ENCODE measurements around the gene LINC00632.

LINC00632 gene

GRCh38 chrX:140709421-140709846 lies at the start of gene LINC00632:
Gene LINC00632 (plus strand): TSS chrX:140709759.
- no peaks in the 10 kb centered on the region for H4K20me1 ChIP-seq (ENCODE audit: insufficient read depth, low read length)
- TF ChIP-seq EZH2 (IDR thresholded peaks at IDR 0.05; ENCODE audit: borderline replicate concordance, low read length) (no peak), CTCF (IDR thresholded peaks at IDR 0.05; ENCODE audit: low read length) (no peak)
- H3K27me3 ChIP-seq (ENCODE audit: insufficient read depth, low read length): no peaks in the 10 kb centered on the region
- no peak within 1 kb of the TSS for H3K4me2 ChIP-seq (ENCODE audit: low read length)
- H3K36me3 ChIP-seq (ENCODE audit: insufficient read depth, low read length): no peaks in the 10 kb centered on the region
- no peak within 1 kb of the TSS for H3K4me3 ChIP-seq (ENCODE audit: low read depth, low read length, poor library complexity, severe bottlenecking)
- no peaks in the 10 kb centered on the region for H3K4me1 ChIP-seq (ENCODE audit: insufficient read depth, low read length, severe bottlenecking)
- H3K9me2 ChIP-seq (ENCODE audit: low read depth, low read length): no peaks in the 10 kb centered on the region
- H3F3A ChIP-seq (ENCODE audit: insufficient read depth, low read length): no peaks in the 10 kb centered on the region
- no peak within 1 kb of the TSS for H2AFZ ChIP-seq (ENCODE audit: low read length)
- H3K27ac ChIP-seq (ENCODE audit: low read depth, low read length, poor library complexity, severe bottlenecking): no peak within 1 kb of the TSS
- H3K79me2 ChIP-seq (ENCODE audit: insufficient read depth, low read length): no peaks in the 10 kb centered on the region
- H3K9me3 ChIP-seq (ENCODE audit: low read length): no peaks in the 10 kb centered on the region
- no peak within 1 kb of the TSS for H3K9ac ChIP-seq (ENCODE audit: low read length)

- no peaks in the 10 kb centered on the region for H3K79me2 ChIP-seq (ENCODE audit: insufficient read depth, low read length)
- TF ChIP-seq EZH2 (IDR thresholded peaks at IDR 0.05; ENCODE audit: borderline replicate concordance, low read length): no peak
- no peak for TF ChIP-seq CTCF (IDR thresholded peaks at IDR 0.05; ENCODE audit: low read length)
- no peaks in the 10 kb centered on the region for H3F3A ChIP-seq (ENCODE audit: insufficient read depth, low read length)
These were observed 47.9 kb upstream of the LINC00632 start for GRCh38 chrX:140661643-140662042.

GRCh38 chrX:140664939-140665338 lies 44.6 kb upstream of the LINC00632 start:
- TF ChIP-seq CTCF (IDR thresholded peaks at IDR 0.05; ENCODE audit: low read length): peak; percentile 39; the same call in 1 of the 2 replicates
- no peak for TF ChIP-seq EZH2 (IDR thresholded peaks at IDR 0.05; ENCODE audit: borderline replicate concordance, low read length)
- H3K9me2 ChIP-seq (ENCODE audit: low read depth, low read length): no peaks in the 10 kb centered on the region
- no peaks in the 10 kb centered on the region for H3K36me3 ChIP-seq (ENCODE audit: insufficient read depth, low read length)
- H2AFZ ChIP-seq (ENCODE audit: low read length): no peak overlapping the region
- H3K9ac ChIP-seq (ENCODE audit: low read length): no peak overlapping the region
- no peaks in the 10 kb centered on the region for H3F3A ChIP-seq (ENCODE audit: insufficient read depth, low read length)
- H4K20me1 ChIP-seq (ENCODE audit: insufficient read depth, low read length): no peaks in the 10 kb centered on the region
- no peaks in the 10 kb centered on the region for H3K9me3 ChIP-seq (ENCODE audit: low read length)
- no peaks in the 10 kb centered on the region for H3K79me2 ChIP-seq (ENCODE audit: insufficient read depth, low read length)
- H3K27me3 ChIP-seq (ENCODE audit: insufficient read depth, low read length): no peaks in the 10 kb centered on the region
- no peak overlapping the region for H3K4me2 ChIP-seq (ENCODE audit: low read length)
- no peak overlapping the region for H3K27ac ChIP-seq (ENCODE audit: low read depth, low read length, poor library complexity, severe bottlenecking)
- no peak overlapping the region for H3K4me3 ChIP-seq (ENCODE audit: low read depth, low read length, poor library complexity, severe bottlenecking)
- H3K4me1 ChIP-seq (ENCODE audit: insufficient read depth, low read length, severe bottlenecking): no peaks in the 10 kb centered on the region

More at GRCh38 chrX:140661643-140662042, 47.9 kb upstream of the LINC00632 start:
- Histone ChIP-seq H3K27ac (ENCODE audit: low read depth, low read length, poor library complexity, severe bottlenecking) (no peak overlapping the region), H3K36me3 (ENCODE audit: insufficient read depth, low read length) (no peaks in the 10 kb centered on the region), H3K9me3 (ENCODE audit: low read length) (no peaks in the 10 kb centered on the region), H3K4me2 (ENCODE audit: low read length) (no peak overlapping the region), H2AFZ (ENCODE audit: low read length) (no peak overlapping the region), H3K4me1 (ENCODE audit: insufficient read depth, low read length, severe bottlenecking) (no peaks in the 10 kb centered on the region), H3K9ac (ENCODE audit: low read length) (no peak overlapping the region), H3K9me2 (ENCODE audit: low read depth, low read length) (no peaks in the 10 kb centered on the region), H4K20me1 (ENCODE audit: insufficient read depth, low read length) (no peaks in the 10 kb centered on the region), H3K27me3 (ENCODE audit: insufficient read depth, low read length) (no peaks in the 10 kb centered on the region), H3K4me3 (ENCODE audit: low read depth, low read length, poor library complexity, severe bottlenecking) (no peak overlapping the region)
